Kidney (tissue), 14 donors: ENCODE data around the gene MADD. TPM values are rescaled to one million over a fixed set of nuclear protein-coding genes. Genes with fewer than 3 reads are reported as not detected.

Source experiments
- DNase-seq, 5 donors: peaks; one replicate each; pipeline ENCODE4 v3.0.0-alpha.2; 2013 to 2020
- FAIRE-seq: peaks from 2 replicates; lab custom pipeline; 2012; peaks lifted over from hg19 to GRCh38; lab: Jason Lieb, UNC
- H3K27ac ChIP-seq, 2 donors: one replicate each; pipeline ENCODE4 v1.7.0; 2013; ENCODE audit warnings: low read depth in 2 of 2, low read length in 2 of 2, inconsistent platforms in 1 of 2
- H3K27me3 ChIP-seq: one replicate; pipeline ENCODE4 v1.7.1; 2013; ENCODE audit warnings: low read length, inconsistent platforms; ENCODE audit not compliant: control insufficient read depth, insufficient read depth
- H3K36me3 ChIP-seq, 3 donors: one replicate each; pipeline versions ENCODE4 v1.7.0 to v1.7.1; 2013; ENCODE audit warnings: low read length in 3 of 3, control low read depth in 1 of 3, inconsistent platforms in 1 of 3; ENCODE audit not compliant: insufficient read depth in 3 of 3, control insufficient read depth in 2 of 3
- H3K4me1 ChIP-seq, 3 donors: one replicate each; pipeline versions ENCODE4 v1.7.0 to v1.7.1; 2013; ENCODE audit warnings: low read length in 3 of 3, inconsistent platforms in 1 of 3, low read depth in 1 of 3; ENCODE audit not compliant: control insufficient read depth in 2 of 3, insufficient read depth in 2 of 3
- H3K4me3 ChIP-seq, 3 donors: one replicate each; pipeline versions ENCODE4 v1.7.0 to v1.8.1; 2013; ENCODE audit warnings: low read length in 3 of 3, control low read depth in 1 of 3, inconsistent platforms in 1 of 3
- H3K9ac ChIP-seq, 3 donors: one replicate each; pipeline versions ENCODE4 v1.7.0 to v1.7.1; 2013; ENCODE audit warnings: low read length in 3 of 3, control low read depth in 1 of 3, inconsistent platforms in 1 of 3
- H3K9me3 ChIP-seq, 3 donors: one replicate each; pipeline versions ENCODE4 v1.7.0 to v1.7.1; 2013; ENCODE audit warnings: low read length in 3 of 3, control low read depth in 1 of 3, inconsistent platforms in 1 of 3; ENCODE audit not compliant: control insufficient read depth in 2 of 3, insufficient read depth in 1 of 3
- CTCF ChIP-seq: IDR thresholded peaks from 3 replicates; pipeline ENCODE4 v1.5.1; 2012; ENCODE audit warnings: mild to moderate bottlenecking, moderate library complexity, borderline replicate concordance; ENCODE audit not compliant: insufficient read depth; ENCODE audit errors: extremely low read depth
- intact Hi-C: fragments of 100-400 bp; cut with DNase I; formaldehyde crosslinking; loops from one replicate; pipeline ENCODE4 v1.11.1; 2022
- polyA plus RNA-seq: library from polyadenylated mRNA; stranded (reverse); fragments of 350-450 nt; fragmentation: Illumina TruSeq; extraction: RNeasy Lipid Tissue Mini Kit (QIAGEN cat#74804); gene quantifications from one replicate; pipeline ENCODE4 v1.2.3, GENCODE V29; 2014; ENCODE audit warnings: low read depth, low replicate concordance; ENCODE audit not compliant: insufficient read depth
- total RNA-seq: library from RNA; stranded (reverse); fragmentation: NEBNext Ultra II Directional; extraction: Animal tissue kit (Norgen Biotek cat#: 25700); gene quantifications from one replicate; pipeline ENCODE4 v1.2.1, GENCODE V29; 2021
- donor health status: control.
- donor health status: control.
- donor health status: control.
- donor health status: control.
- donor health status: control.
- donor health status: DM: yes; HTN: yes; CAD: no.
- donor health status: Normal renal cell carcinoma (clear cell type).

MADD gene
- total and polyA plus RNA-seq, 2 donors from 2014 or later: 19.0 to 39.2 TPM

DNA sequence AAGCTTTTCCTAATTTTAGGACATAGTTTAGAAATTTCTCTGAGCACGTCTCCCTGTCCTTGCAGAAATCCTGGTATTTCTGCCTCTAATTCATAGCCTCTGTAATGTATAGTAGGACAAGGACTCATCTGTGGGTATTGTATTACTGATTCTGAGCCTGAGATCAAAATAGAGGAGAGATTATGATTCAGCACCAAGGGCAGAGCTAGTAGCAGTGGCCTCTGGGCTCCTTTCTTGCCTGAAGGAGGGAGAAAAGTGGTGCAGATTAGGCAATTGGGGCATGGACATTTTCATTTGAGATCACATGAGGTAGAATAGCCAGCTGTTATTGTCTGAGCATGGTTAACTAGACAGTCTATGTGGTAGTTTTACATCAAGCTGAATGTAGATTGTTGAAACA, 2.8 kb downstream of the MADD start:
- TF ChIP-seq CTCF: no peak
- H3K27me3 ChIP-seq: no peaks in the 10 kb centered on the region
- no peak overlapping the region for H3K4me3 ChIP-seq
- FAIRE-seq (no peak), DNase-seq (peak in 2 of 5 donors; percentile 34)
- H3K4me1 ChIP-seq: peaks cover 8 to 24% (median 14%) of the 10 kb centered on the region in 3 donors
- no peak overlapping the region for H3K9ac ChIP-seq
- intact Hi-C loops: no loop called here
- H3K9me3 ChIP-seq: no peaks in the 10 kb centered on the region
- H3K36me3 ChIP-seq: peaks cover 8 to 20% (median 19%) of the 10 kb centered on the region in 3 donors
- H3K27ac ChIP-seq: no peak overlapping the region

- H3K4me1 ChIP-seq: peaks cover 2 to 13% (median 8%) of the 10 kb centered on the region in 3 donors
- H3K4me3 ChIP-seq: no peak overlapping the region
- no peak overlapping the region for H3K27ac ChIP-seq
- DNase-seq (no peak), FAIRE-seq (no peak)
- H3K27me3 ChIP-seq: no peaks in the 10 kb centered on the region
- intact Hi-C loops: no loop called here
- peaks cover 19 to 35% (median 24%) of the 10 kb centered on the region in 3 donors for H3K36me3 ChIP-seq
- H3K9me3 ChIP-seq: no peaks in the 10 kb centered on the region
- TF ChIP-seq CTCF: no peak
- H3K9ac ChIP-seq: no peak overlapping the region
Measured at GRCh38 chr11:47274495-47275235, 4.7 kb downstream of the MADD start.

DNA sequence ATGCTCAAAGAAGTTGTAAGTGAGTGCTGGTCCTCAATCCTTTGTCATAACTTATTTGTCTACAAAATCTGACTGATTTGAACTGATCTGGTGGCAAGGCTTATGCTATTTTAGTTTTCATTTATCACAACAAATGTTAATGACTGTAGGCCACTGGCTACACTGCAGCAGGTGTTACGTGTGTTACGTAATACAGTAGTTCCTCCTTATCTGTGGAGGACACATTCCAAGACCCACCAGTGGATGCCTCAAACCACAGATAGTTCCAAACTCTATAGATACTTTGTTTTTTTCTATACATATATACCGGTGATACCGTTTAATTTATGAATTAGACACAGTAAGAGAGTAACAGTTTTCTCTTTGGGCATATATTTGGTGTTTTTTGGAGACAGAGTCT, 7.0 kb downstream of the MADD start:
- Histone ChIP-seq H3K36me3 (peaks cover 19 to 52% (median 33%) of the 10 kb centered on the region in 3 donors), H3K27me3 (no peaks in the 10 kb centered on the region), H3K9me3 (no peaks in the 10 kb centered on the region), H3K4me1 (peaks cover 0 to 4% (median under 1%) of the 10 kb centered on the region in 3 donors), H3K9ac (no peak overlapping the region), H3K4me3 (no peak overlapping the region), H3K27ac (no peak overlapping the region)
- no peak for FAIRE-seq
- no peak for TF ChIP-seq CTCF
- DNase-seq: no peak
- intact Hi-C loops: no loop called here
